SHP77 treated with DMSO at 0.1 percent for 48 hours (cell line): ENCODE measurements around the gene DUS3L.
"Not testable (repeated sequence)": the region's sequence is repeated elsewhere in the genome, so short reads cannot be mapped to it uniquely, and the experiment has no call there.

ENCODE experiments used
- DNase-seq: peaks from one replicate; lab custom pipeline; 2025; lab: John Stamatoyannopoulos, UW

Gene DUS3L

DNA sequence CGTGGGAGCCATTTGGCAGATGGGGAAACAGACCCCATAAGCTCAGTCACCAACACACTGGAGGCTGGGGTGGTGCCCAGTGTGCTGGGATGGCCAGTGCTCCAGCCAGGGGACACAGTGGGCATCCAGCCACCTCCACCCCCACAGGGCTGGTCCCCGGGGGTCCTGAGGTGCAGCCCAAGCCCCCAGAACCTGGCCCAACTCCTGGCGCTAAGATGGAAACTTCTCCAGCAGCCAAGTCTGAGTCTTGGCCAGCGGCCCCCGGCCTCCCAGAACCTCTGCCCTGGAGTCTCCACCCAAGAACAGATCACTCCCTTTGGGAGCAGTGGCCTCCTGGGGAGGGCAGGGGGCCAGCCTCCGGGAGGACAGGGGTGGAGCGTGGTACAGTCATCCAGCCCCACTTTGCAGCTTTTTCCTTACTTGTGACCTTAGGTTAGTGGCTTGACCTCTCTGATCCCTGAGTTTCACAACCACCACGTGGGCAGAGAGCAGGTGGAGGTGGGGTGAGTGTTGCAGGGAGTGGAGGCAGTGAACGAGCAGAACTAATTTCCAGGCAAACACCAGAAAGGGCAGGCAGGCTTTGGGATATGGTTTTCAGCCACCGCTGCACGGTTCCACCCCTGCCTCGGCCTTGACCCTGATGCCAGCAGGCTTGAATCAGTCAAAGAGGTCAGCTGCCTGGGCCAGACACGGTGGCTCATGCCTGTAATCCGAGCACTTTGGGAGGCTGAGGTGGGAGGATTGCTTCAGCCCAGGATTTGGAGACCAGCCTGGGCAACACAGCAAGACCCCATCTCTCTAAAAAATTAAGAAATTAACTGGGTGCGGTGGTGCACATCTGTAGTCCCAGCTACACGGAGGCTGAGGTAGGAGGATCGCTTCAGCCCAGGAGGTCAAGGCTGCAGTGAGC, 9.7 kb upstream of the DUS3L start:
- DNase-seq: no peak

DNA sequence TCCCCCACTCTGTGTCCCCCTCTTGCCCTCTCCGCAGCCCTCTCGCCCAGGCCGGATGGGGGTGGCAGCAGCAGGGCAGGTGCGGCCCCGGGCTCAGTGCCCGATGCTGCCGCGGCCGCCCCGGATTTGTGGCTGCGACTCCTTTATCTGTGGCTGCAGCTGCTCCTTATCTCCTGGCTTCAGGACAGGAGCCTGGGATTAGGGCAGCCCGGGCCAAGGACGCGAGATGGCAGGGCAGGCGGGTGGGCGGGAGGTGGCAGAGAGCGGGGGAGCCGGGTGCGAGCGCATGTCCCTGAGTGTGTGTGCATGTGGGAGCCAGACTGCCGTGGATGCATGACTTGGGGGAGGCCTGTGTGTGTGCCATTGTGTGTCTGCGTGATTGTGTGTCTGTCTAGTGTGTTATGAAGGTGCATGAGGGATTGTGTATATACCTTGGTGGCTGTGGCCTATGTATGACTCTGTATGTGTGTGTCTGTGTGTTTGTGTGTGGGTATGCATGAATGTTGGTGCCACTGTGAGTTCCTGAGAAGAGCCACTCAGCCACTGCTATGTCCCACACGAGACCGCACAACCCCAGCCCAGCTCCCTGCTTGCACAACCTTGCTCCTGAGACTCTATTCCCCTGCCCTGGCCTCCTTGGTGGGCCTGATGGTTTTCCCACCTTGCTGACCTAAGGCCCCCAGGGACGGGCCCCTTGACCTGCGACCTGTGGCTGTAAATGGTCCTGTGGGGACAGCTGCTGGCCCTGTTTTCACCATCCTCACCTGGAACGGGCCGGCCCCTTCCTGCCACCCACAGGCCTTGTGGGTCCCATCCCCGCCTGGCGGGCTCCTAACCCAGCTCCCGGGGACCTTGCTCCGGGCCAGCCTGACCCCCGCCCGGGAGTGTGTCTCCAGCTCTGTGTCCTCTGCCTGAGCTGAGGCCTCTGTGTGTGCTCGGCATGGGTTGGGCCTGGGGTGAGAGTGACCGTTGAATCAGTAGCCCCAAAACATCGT, 8.6 kb upstream of the DUS3L start:
- no peak for DNase-seq

DNA sequence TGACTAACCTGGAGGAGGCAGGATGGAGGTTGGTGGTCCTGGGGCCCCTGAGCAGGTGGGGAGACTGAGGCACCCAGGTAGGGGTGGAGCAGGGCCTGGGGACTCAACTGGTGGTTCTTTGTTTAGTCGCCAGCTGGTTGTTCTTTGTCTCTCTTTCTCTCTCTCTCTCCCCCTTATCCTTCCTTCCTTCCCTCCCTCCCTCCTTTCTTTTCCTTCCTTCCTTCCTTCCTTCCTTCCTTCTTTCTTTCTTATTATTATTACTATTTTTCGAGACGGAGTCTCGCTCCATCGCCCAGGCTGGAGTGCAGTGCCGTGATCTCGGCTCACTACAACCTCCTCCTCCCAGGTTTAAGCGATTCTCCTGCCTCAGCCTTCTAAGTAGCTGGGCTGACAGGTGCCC, 7.3 kb upstream of the DUS3L start:
- no peak for DNase-seq

DNA sequence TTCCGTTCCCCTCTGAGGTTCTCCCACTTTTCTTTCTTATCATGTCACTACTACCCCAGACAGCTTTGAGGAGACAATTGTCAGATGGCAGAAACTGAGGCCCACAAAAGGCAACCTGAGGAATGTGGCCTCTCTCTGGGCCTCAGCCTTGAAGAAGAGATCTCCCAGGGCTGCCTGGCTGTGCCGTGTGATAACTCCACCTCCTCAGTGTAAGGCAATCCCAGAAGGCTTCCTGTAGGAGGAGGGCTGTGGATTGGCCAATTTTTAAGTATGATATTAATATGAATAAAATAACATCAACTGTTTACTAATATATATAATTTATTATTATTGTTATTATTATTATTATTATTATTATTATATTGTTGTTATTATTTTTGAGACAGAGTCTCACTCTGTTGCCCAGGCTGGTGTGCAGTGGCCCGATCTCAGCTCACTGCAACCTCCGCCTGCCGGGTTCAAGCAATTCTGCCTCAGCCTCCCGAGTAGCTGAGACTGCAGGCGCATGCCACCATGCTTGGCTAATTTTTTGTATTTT, 4.5 kb upstream of the DUS3L start:
- no peak for DNase-seq

DNA sequence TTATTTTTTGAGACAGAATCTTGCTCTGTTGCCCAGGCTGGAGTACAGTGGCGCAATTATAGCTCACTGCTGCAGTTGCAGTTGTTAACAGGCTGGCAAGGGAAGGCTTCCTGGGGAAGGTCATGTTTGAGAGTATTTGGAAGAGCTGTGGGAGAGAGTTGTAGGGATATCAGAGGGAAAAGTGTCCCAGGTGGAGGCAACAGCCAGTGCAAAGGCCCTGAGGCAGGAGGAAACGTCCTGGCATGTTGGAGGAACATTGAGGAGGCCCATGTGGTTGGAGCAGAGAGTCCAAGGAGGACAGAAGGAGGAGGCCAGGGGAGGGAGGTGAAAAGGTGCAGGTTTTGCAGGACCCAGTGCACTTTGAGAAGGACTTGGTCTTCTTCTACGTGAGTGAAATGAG, 2.2 kb upstream of the DUS3L start:
- no peak for DNase-seq

DNA sequence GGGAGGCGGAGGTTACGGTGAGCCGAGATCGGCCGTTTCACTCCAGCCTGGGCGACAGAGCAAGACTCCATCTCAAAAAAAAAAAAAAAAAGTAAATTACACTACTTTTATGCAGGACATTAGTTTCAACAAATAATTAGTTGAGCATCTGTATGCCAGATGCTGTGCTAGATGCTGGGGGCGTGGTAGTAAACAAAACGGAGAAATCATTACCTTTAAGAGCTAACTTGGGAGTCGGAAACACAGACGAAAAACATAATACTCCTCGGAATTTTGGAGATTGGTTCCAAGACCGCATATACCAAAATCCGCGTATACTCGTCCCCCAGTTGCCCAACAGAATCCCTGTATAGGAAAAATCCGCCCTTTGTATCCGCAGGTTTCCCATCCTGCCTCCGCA, 1.3 kb upstream of the DUS3L start:
- no peak for DNase-seq

DNA sequence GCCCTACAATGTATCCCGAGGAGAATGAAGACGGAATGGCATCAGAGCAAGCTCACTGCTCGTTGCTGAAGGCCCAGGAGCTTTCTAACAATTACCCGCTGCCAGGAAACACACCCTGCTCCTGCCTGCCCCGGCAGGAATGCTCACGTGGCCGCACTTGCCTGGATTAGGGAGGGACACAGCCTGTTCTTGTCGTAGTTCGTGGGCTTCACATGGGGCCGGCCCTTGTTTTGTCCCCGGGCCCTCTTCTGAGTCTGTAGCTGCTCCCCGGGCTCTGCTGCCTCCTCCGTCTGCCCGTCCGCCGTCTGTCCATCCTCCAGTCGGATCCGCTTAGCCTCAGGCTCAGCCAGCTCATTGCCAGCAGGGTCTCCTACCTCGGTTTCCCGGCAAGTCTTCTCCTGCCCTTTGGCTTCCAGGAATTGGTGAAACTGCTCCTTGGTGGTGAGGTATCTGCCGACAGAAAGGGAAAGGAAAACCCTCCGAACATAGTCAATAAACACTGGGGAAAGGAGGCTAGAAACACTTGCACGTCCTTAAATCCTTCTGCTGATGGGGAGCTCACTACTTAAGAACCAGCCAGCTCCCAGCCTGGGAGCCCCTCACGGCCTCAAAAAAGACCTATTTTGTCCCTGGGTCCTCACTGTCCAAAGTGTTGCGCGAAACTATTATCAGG, 941 bp downstream of the DUS3L start:
- DNase-seq: no peak

DNA sequence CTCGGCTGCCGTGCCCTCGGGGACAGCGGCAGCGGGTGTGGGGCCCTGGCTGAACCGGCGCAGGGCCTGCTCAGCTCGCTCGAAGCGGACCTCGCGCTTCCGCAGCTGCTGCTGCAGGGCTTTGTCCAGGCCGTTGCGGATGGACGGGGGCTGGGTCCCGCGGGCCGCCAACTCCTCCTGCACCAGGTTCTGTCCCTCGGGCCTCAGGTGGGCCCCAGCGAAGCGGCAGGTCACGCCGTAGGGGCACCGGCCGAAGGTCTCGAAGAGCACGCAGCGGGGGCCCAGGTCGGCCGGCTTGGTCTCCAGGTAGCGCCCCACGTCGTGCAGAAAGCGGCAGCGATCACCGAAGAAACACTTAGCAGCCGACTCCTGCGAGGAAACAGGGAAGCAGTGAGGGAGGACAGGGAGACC, 1.6 kb downstream of the DUS3L start:
- DNase-seq: no peak

DNA sequence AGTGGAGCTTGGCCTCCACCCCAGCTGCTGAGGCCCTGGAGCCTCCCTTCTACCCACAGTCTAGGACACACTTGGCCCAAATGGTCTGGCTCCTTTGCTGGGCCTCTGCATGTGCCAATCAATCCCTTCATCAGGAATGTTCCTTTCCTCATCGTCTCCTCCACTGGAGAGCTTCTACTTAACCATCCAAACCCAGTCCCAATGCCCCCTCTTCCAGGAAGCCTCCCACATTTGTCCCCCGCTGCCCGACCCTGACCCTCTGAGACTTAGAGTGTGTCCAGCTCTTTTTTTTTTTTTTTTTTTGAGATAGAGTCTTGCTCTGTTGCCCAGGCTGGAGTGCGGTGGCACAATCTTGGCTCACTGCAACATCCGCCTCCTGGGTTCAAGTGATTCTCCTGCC, 2.5 kb downstream of the DUS3L start:
- no peak for DNase-seq

DNA sequence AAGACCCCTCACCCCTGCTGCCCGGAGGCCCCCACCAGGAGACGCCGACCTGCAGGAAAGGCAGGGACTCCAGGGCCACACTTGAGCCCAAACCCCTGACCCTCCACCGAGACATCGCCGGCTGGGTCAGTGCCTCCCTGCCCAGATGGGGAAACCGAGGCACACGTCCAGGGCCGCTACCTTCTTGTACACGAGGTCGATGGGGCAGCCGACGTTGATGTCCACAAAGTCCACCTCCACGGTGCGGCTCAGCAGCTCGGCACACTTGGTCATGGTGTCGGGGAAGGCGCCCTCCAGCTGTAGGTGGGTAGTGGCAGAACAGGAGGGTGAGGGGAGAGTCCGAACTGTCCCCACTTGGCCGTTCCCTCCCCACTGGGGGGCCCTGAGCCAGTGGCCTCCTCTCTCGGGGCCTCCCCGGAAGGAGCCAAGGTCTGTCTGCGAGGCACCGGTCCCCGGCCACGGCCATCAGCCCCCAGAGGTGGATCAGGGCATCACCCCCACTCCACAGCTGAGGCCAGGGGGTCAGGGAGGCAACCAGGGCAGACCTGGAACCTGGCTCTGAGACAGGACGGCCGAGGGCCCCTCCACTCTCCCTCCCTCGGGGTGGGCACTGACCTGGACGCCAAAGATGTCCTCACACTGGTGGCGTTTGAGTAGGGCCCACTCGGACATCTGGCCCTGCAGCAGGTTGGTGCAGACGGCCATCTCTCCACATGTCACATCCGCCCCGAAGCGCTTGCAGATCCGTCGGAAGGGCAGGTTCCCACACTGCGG, 3.4 kb downstream of the DUS3L start:
- no peak for DNase-seq

DNA sequence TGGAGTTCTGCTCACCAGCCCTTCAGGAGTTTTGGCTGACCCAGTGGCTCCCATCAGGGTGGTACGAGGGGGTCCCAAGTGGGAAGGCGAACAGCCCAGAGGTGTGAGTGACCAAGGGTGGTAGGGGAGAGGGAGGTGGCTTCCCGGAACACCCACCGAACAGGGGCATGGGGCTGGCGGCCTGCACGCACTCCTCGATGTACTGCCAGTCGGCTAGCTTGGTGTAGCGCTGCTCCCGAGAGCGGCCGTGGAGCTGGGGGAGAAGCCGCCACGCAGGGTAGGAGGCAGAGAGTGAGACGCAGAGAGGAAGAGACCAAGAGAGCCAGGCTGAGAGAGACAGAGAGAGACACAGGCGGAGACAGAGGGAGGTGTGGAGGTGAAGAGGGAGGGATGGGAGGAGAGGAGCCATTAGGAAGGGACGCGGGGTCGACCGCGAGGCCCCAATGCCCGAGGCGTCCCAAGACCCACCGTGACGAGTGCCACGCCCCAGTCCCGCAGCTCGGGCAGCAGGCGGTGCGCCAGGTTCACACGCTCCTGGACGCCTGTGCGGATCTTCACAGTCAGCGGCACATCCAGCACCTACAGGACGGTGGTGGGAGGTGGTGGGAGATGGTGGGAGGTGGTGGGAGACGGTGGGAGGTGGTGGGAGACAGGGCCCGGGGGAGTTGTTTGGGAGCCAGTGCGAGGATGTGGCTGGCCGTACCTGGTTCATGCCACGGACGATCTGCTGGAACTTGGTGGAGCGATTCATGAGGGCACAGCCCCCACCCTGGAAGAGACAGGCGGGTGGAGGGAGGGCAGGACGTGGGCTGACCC, 4.2 kb downstream of the DUS3L start:
- no peak for DNase-seq

DNA sequence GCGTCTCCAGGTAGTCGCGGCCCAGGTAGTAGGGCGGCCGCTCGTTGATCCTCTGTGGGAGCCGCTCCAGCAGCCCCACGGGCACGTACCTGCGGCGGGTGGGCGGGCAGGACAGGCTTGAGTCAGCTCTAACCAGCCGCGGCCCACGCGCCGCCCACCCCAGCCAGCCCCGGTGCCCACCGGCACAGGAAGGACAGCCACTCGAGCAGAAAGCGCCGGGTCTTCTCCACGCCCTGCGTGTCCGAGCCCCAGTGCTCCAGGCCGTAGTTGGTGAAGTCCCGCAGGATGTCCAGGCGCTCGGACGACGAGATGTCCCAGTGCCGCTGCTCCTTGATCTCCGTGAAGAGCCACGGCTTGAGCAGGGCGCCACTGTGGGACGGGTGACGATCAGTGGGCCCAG, 5.5 kb downstream of the DUS3L start:
- DNase-seq: no peak

DNA sequence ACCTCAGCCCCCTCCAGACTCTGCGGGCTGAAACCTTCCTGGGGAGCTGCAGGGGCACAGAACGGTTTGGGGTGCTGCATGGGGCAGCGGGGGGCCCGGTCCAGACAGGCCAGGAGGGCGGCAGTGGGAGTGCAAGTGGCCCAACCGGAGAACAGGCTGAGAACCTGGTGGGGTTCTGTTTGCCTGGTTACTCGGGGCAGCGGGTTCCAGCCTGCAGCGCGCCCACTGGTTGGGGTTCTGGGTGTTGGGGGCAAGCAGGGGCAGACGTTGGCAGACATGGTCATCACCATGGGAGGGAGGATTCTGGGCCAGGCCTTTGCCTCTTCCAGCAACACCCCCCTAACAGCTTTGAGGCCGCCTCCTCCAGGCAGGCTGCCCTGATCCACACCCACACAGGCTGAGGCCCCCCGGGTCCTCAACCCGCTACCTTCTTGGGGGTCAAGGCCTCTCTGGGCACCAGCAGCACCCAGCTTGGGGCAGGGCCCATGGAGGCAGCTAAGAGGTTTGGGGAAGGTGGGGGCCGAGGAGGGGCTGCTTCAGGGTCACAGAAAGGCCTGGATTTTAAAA, 6.3 kb downstream of the DUS3L start, which contains the start of gene PRR22:
PRR22 (minus strand) TSS at position 166 of the 567 bp plus-strand sequence; CDS start at position 80, 86 bp downstream.
- DNase-seq: no peak

DNA sequence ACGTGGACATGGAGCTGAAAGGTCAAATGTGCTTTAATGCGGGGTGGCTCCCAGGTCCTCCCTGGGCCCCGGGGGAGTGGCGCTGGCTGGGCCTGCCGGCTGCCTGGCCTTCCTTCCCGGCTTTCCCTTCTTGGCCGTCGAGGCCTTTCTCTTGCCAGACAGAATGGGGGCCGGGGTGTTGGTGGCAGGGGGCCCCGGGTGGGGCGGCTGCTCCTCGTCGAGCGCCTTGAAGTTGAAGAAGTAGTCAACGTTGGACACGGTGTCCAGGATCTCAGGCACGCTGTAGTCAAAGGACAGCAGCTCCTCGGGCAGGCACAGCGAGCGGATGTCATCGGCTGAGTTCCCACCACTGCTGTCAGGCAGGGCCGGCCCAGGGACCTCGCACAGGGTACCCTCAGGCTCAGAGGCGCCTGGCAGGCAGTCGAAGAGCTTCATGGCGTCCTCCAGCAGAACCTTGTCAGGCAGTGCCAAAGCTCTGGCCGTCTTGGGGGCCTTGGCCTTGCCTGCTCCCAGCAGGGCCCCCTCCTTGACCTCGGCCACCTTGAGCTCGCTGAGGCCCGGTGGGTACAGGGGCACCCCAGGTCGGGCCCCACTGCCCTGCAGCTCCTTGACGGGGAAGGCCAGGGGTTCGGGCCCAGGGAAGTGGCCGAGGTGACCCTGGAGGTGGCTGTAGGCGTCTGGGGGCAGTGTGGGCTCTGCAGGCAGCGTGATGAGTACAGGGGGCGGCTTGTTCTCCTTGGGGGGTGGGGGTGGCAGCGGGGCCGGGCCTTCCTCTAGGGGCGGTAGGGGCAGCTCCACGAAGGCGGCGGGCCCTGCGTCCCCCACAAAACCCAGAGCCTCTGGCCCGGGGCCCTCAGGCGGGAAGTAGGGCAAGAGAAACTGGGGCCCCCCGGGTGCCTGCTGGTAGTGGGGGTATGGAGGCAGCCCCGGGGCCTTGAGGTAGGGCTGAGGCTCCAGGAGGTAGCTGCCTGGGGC, 7.7 kb downstream of the DUS3L start:
- no peak for DNase-seq

DNA sequence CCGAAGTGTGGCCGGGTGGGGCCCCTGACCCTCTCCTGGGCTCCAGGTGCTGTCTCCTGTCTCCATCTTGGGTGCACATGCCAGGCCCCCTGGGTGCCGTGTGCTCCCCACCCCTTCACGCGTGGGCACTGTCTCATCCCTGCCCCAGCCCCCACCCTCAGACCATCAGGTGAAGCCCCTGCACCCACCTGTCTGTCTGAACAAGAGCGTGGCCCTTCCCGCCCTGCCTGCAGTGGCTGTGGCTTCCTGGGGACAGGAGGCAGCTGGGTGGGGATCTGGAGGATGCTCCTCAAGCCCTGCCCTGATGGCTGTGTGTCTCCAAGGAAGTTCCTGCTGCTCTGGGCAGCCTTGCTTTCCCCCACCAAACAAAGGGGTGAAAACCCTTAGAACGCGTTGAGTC, 8.6 kb downstream of the DUS3L start:
- no peak for DNase-seq

DNA sequence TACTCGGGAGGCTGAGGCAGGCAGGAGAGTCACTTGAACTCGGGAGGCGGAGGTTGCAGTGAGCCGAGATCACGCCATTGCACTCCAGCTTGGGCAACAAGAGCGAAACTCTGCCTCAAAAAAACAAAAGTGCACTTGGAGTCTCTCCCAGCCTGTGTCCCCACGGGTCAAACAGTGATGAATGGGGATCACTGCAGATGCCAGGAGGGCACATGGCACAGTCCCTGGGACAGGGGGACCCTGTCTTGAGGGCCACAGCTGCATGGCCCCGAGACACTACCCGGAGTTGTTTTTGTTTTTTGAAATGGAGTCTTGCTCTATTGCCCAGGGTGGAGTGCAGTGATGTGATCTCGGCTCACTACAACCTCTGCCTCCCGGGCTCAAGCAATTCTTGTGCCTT, 10.0 kb downstream of the DUS3L start:
- DNase-seq: not testable (repeated sequence)

DNA sequence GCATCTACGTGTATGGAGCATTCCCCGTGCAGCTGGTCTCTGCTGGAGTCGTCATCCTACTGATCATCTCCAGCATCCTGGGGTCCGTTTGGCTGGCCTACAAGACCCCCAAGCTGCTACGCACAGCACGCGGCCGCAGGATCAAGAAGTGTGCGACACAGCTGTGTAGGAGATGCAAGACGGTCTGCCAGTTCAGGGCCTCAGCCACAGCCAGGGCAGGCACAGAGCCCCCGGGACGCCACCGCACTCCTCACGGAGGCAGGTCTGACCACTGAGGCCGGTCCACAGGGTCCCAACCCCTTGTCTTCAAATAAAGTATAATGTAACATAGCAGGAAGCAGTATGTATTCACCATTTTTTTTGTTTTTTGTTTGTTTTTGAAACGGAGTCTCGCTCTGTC, 12.6 kb downstream of the DUS3L start:
- DNase-seq: no peak

DNA sequence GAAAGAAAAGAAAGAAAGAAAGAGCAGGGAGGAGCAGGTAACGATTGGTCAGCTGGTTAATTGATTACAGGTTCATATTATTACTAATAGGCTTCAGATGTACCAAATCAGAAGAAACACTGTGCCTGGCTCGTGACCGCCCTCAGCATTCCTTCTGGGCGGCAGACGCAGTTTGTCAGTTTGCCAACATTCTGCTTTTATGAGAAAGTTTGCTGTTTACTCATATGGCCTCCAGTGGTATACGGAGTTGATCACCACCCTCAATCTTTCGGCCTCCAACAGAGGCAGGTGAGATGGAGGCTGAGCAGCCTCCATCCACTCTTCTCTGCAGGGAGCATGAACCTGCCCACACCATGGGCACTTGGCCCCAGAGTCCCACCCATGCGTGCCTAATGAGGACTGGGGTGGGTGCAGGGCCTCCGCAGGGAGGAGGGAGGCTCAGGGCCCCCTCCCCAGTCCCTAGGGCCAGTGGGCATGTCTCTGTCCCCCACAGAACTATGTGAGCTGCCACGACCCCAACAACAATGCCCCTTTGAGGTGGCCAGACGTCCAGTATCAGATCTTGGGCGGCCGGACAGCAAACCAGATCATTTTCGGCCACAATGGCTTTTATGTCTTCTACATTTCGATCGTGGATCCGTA, 15.2 kb downstream of the DUS3L start:
- no peak for DNase-seq
